ENCODE data around the gene POLRMT.

POLRMT gene

DNA sequence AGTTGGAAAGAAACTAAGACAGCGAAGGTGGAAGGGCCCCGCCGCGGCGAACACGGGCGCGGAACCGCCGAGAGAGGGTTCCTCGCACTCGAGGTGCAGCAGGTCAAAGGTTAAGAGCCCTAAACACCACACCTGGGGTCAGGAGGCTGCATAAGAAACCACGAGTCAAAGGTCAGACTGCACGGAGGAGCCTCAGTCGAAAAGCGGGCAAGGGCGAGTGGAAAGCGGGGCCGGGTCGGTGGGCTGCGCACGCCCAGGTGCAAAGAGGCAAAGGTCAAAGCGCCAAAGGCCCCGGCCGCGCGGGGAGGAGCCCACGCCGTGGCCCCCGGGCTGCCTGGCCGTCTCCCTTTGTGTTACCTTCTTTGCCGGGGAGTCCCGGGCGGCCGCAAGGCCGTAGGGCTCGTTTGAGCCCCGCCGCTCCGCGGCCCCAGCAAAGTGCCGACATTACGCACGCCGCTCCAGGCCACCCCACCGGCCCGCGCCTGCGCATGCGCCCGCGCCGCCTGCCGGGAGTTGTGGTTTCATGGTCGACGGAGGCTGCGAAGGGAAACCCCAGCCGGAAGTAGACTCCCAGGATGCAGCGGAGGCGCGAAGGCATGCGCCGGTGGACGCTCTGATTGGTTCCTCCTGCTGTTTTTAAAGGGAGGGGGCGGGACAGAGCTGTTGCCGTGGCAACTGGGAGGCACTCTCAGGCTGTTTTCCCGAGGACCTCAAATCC is at the start of gene POLRMT:
POLRMT (minus strand) TSS at position 470 of the 718 bp plus-strand sequence; CDS start at position 445, 25 bp downstream.
- in situ Hi-C loops (cut with HindIII; ENCODE audit: low pct_ligation_motif_present, low sequenced_read_pairs) = no loop called here
- peak within 1 kb of the TSS; percentile 94 for H3K27ac ChIP-seq
- peak within 1 kb of the TSS; percentile 81 for H3K4me3 ChIP-seq (ENCODE audit: low read depth, low read length)
- H3K36me3 ChIP-seq (replicated peaks) = peaks cover 17% of the 10 kb centered on the region
- H3K27me3 ChIP-seq (replicated peaks) = no peaks in the 10 kb centered on the region
- TF ChIP-seq, protein P1, sequence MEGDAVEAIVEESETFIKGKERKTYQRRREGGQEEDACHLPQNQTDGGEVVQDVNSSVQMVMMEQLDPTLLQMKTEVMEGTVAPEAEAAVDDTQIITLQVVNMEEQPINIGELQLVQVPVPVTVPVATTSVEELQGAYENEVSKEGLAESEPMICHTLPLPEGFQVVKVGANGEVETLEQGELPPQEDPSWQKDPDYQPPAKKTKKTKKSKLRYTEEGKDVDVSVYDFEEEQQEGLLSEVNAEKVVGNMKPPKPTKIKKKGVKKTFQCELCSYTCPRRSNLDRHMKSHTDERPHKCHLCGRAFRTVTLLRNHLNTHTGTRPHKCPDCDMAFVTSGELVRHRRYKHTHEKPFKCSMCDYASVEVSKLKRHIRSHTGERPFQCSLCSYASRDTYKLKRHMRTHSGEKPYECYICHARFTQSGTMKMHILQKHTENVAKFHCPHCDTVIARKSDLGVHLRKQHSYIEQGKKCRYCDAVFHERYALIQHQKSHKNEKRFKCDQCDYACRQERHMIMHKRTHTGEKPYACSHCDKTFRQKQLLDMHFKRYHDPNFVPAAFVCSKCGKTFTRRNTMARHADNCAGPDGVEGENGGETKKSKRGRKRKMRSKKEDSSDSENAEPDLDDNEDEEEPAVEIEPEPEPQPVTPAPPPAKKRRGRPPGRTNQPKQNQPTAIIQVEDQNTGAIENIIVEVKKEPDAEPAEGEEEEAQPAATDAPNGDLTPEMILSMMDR (IDR thresholded peaks at IDR 0.05; ENCODE audit: low read depth, low read length, missing control alignments) = no peak
- DNase-seq = peak; percentile 97

DNA sequence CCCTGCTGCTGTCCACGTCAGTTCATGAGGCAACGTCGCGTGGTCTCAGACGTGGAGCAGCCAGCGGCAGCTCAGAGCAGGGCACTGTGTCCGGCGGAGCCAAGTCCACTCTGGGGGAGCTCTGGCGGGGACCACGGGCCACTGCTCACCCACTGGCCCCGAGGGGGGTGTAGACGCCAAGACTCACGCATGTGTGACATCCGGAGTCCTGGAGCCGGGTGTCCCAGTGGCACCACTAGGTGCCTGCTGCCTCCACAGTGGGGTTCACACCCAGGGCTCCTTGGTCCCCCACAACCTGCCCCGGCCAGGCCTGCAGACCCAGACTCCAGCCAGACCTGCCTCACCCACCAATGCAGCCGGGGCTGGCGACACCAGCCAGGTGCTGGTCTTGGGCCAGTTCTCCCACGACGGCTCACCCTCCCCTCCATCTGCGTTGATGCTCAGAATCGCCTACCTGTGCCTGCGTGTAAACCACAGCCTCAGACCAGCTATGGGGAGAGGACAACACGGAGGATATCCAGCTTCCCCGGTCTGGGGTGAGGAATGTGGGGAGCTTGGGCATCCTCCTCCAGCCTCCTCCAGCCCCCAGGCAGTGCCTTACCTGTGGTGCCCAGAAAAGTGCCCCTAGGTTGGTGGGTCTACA is 49.5 kb upstream of the POLRMT start:
- H3K36me3 ChIP-seq (replicated peaks) = peaks cover 9% of the 10 kb centered on the region
- no peaks in the 10 kb centered on the region for H3K27me3 ChIP-seq (replicated peaks)
- no peak for DNase-seq
- in situ Hi-C loops (cut with HindIII; ENCODE audit: low pct_ligation_motif_present, low sequenced_read_pairs) = no loop called here
- no peak overlapping the region for H3K27ac ChIP-seq
- H3K4me3 ChIP-seq (ENCODE audit: low read depth, low read length) = no peak overlapping the region
- TF ChIP-seq, protein P1 (IDR thresholded peaks at IDR 0.05; ENCODE audit: low read depth, low read length, missing control alignments) = no peak

GRCh38 chr19:681029-682019 is 48.0 kb upstream of the POLRMT start:
- TF ChIP-seq, protein P1 (IDR thresholded peaks at IDR 0.05; ENCODE audit: low read depth, low read length, missing control alignments) = no peak
- Histone ChIP-seq H3K4me3 (ENCODE audit: low read depth, low read length) (no peak overlapping the region), H3K36me3 (replicated peaks) (peaks cover 12% of the 10 kb centered on the region), H3K27ac (peak overlapping the region; percentile 89), H3K27me3 (replicated peaks) (no peaks in the 10 kb centered on the region)
- in situ Hi-C loops (cut with HindIII; ENCODE audit: low pct_ligation_motif_present, low sequenced_read_pairs) = no loop called here
- no peak for DNase-seq

- Histone ChIP-seq H3K36me3 (replicated peaks) (peaks cover 12% of the 10 kb centered on the region), H3K27ac (peak overlapping the region; percentile 97), H3K27me3 (replicated peaks) (no peaks in the 10 kb centered on the region), H3K4me3 (ENCODE audit: low read depth, low read length) (peak overlapping the region; percentile 57)
- TF ChIP-seq, protein P1 (IDR thresholded peaks at IDR 0.05; ENCODE audit: low read depth, low read length, missing control alignments) = peak; percentile 17
- in situ Hi-C loops (cut with HindIII; ENCODE audit: low pct_ligation_motif_present, low sequenced_read_pairs) = no loop called here
- DNase-seq = peak; percentile 99
These were observed 47.1 kb upstream of the POLRMT start for GRCh38 chr19:680287-681028.
